IMR-90 (cell line): Measurements from ENCODE around the gene RFTN1. TPM values are rescaled to one million over a fixed set of nuclear protein-coding genes. Genes with fewer than 3 reads are reported as not detected.

Experiments
- ATAC-seq: fragments of 200-7000 bp; cut with Tn5 transposase; 2 replicates; pipeline ENCODE4 v1.9.1; 2020; ENCODE audit warnings: low read depth, mild to moderate bottlenecking, moderate library complexity
- BruUV-seq: library from RNA; stranded (reverse); fragments of 400-500 nt; replicated peaks from 2 replicates; lab custom pipeline; 2021; lab: Mats Ljungman, UMichigan
- CTCF ChIA-PET: fragments of 300-600 bp; formaldehyde crosslinking; extraction: SDS; loops from one replicate; lab custom pipeline; 2021; ENCODE audit warnings: antibody characterized with exemption; lab: Yijun Ruan, JAX
- POLR2A ChIA-PET: fragments of 300-600 bp; sonication (Branson Sonifier 250); formaldehyde crosslinking; loops from one replicate; lab custom pipeline; 2022; ENCODE audit warnings: antibody characterized with exemption; ENCODE audit not compliant: unreplicated experiment; lab: Charles Lee
- DNase-seq: peaks from one replicate; pipeline ENCODE4 v3.0.0; 2013
- H2AFZ ChIP-seq: replicated peaks from 2 replicates; pipeline ENCODE3; 2013; ENCODE audit warnings: low read length, mild to moderate bottlenecking; ENCODE audit not compliant: poor library complexity
- H2AK5ac ChIP-seq: 2 replicates; pipeline ENCODE4 v1.6.1; 2013; ENCODE audit warnings: low read depth, low read length, inconsistent platforms
- H2AK9ac ChIP-seq: replicated peaks from 2 replicates; pipeline ENCODE3; 2013; ENCODE audit warnings: mild to moderate bottlenecking, low read depth, low read length, moderate library complexity; ENCODE audit not compliant: poor library complexity
- H2BK120ac ChIP-seq: 2 replicates; pipeline ENCODE4 v1.6.1; 2013; ENCODE audit warnings: low read depth, low read length, inconsistent platforms
- H2BK15ac ChIP-seq: 3 replicates; pipeline ENCODE4 v1.6.1; 2013; ENCODE audit warnings: low read depth, low read length, inconsistent platforms
- H2BK20ac ChIP-seq: 2 replicates; pipeline ENCODE4 v1.6.1; 2013; ENCODE audit warnings: low read depth, mild to moderate bottlenecking, inconsistent platforms, low read length, moderate library complexity
- H2BK5ac ChIP-seq: 2 replicates; pipeline ENCODE4 v1.6.1; 2013; ENCODE audit warnings: mild to moderate bottlenecking, low read depth, low read length, inconsistent platforms; ENCODE audit not compliant: poor library complexity, severe bottlenecking
- H3K14ac ChIP-seq: replicated peaks from 2 replicates; pipeline ENCODE4 v1.6.1; 2013; ENCODE audit warnings: low read depth, low read length, inconsistent platforms
- H3K18ac ChIP-seq: 2 replicates; pipeline ENCODE4 v1.6.1; 2013; ENCODE audit warnings: low read depth, low read length, control low read depth
- H3K23ac ChIP-seq: 2 replicates; pipeline ENCODE4 v1.6.1; 2013; ENCODE audit warnings: low read depth, low read length, inconsistent platforms
- H3K27ac ChIP-seq: 2 replicates; pipeline ENCODE4 v1.5.1; 2013; ENCODE audit warnings: mild to moderate bottlenecking, control low read depth, low read length; ENCODE audit not compliant: insufficient read depth
- H3K27me3 ChIP-seq: 2 replicates; pipeline ENCODE4 v1.6.1; 2013; ENCODE audit warnings: low read length; ENCODE audit not compliant: control insufficient read depth, insufficient read depth
- H3K36me3 ChIP-seq: 2 replicates; pipeline ENCODE4 v1.6.1; 2013; ENCODE audit warnings: low read length, mixed read lengths; ENCODE audit not compliant: control insufficient read depth, insufficient read depth
- H3K4ac ChIP-seq: 2 replicates; pipeline ENCODE4 v1.6.1; 2013; ENCODE audit warnings: low read depth, low read length, inconsistent platforms
- H3K4me1 ChIP-seq: 2 replicates; pipeline ENCODE4 v1.6.1; 2013; ENCODE audit warnings: low read length, mixed read lengths; ENCODE audit not compliant: control insufficient read depth, insufficient read depth
- H3K4me2 ChIP-seq: 2 replicates; pipeline ENCODE4 v1.6.1; 2013; ENCODE audit warnings: low read depth, mild to moderate bottlenecking, control low read depth, low read length, moderate library complexity
- H3K4me3 ChIP-seq: 2 replicates; pipeline ENCODE4 v1.5.1; 2013; ENCODE audit warnings: low read depth, mild to moderate bottlenecking, control low read depth, low read length, moderate library complexity; ENCODE audit not compliant: insufficient read depth
- H3K56ac ChIP-seq: 2 replicates; pipeline ENCODE4 v1.6.1; 2013; ENCODE audit warnings: low read length, inconsistent platforms; ENCODE audit not compliant: insufficient read depth; ENCODE audit errors: extremely low read depth
- H3K79me1 ChIP-seq, 2 experiments: 2 replicates each; pipeline ENCODE4 v1.6.1; 2013; ENCODE audit warnings: low read length in 2 of 2, inconsistent platforms in 1 of 2, low read depth in 1 of 2
- H3K9ac ChIP-seq: 2 replicates; pipeline ENCODE4 v1.6.1; 2013; ENCODE audit warnings: low read depth, low read length, control low read depth
- H3K9me1 ChIP-seq: 2 replicates; pipeline ENCODE4 v1.6.1; 2013; ENCODE audit warnings: low read length, inconsistent platforms; ENCODE audit not compliant: insufficient read depth
- H3K9me3 ChIP-seq: 2 replicates; pipeline ENCODE4 v1.6.1; 2013; ENCODE audit warnings: low read length; ENCODE audit not compliant: control insufficient read depth, insufficient read depth
- H4K20me1 ChIP-seq: 2 replicates; pipeline ENCODE4 v1.6.1; 2013; ENCODE audit warnings: low read length, inconsistent platforms; ENCODE audit not compliant: insufficient read depth
- H4K5ac ChIP-seq: 2 replicates; pipeline ENCODE4 v1.6.1; 2013; ENCODE audit warnings: mild to moderate bottlenecking, low read depth, low read length, control low read depth
- H4K8ac ChIP-seq, 2 experiments: 2 replicates each; pipeline ENCODE4 v1.6.1; 2013; ENCODE audit warnings: low read depth in 2 of 2, low read length in 2 of 2, control low read depth in 1 of 2, inconsistent platforms in 1 of 2
- H4K91ac ChIP-seq: 2 replicates; pipeline ENCODE4 v1.6.1; 2013; ENCODE audit warnings: low read depth, low read length, inconsistent platforms; ENCODE audit not compliant: insufficient read depth
- BHLHE40 ChIP-seq: fragments of 150-350 bp; IDR thresholded peaks from 2 replicates; pipeline ENCODE4 v1.6.1; 2016; ENCODE audit warnings: mild to moderate bottlenecking, low read depth, low read length
- CEBPB ChIP-seq: IDR thresholded peaks from 2 replicates; pipeline ENCODE4 v1.6.1; 2012; ENCODE audit warnings: low read depth, low read length, improper control_type of control experiment
- CHD1 ChIP-seq: IDR thresholded peaks from 2 replicates; pipeline ENCODE4 v1.6.1; 2012; ENCODE audit warnings: low read depth, low read length, improper control_type of control experiment
- CTCF ChIP-seq: conservative IDR thresholded peaks from 2 replicates; pipeline ENCODE4 v1.5.1; 2012; ENCODE audit warnings: mild to moderate bottlenecking, low read depth, low read length, improper control_type of control experiment
- ELK1 ChIP-seq: fragments of 150-350 bp; IDR thresholded peaks from 2 replicates; pipeline ENCODE4 v1.6.1; 2016; ENCODE audit warnings: low read depth, mild to moderate bottlenecking, low read length, moderate library complexity, borderline replicate concordance
- FOS ChIP-seq: fragments of 150-350 bp; IDR thresholded peaks from 2 replicates; pipeline ENCODE4 v1.6.1; 2016; ENCODE audit warnings: low read depth, low read length
- MAFK ChIP-seq: IDR thresholded peaks from 2 replicates; pipeline ENCODE4 v1.6.1; 2012; ENCODE audit warnings: low read depth, low read length, improper control_type of control experiment
- MAZ ChIP-seq: IDR thresholded peaks from 2 replicates; pipeline ENCODE4 v1.6.1; 2012; ENCODE audit warnings: low read depth, mild to moderate bottlenecking, low read length, improper control_type of control experiment, moderate library complexity, borderline replicate concordance
- MXI1 ChIP-seq: IDR thresholded peaks from 2 replicates; pipeline ENCODE4 v1.6.1; 2012; ENCODE audit warnings: low read depth, mild to moderate bottlenecking, low read length, moderate library complexity, borderline replicate concordance
- NFE2L2 ChIP-seq: fragments of 150-350 bp; IDR thresholded peaks from 2 replicates; pipeline ENCODE4 v1.6.1; 2016; ENCODE audit warnings: low read depth, mild to moderate bottlenecking, low read length
- POLR2A ChIP-seq: IDR thresholded peaks from 2 replicates; pipeline ENCODE4 v1.6.1; 2012; ENCODE audit warnings: mild to moderate bottlenecking, low read depth, low read length
- RAD21 ChIP-seq: IDR thresholded peaks from 2 replicates; pipeline ENCODE4 v1.6.1; 2012; ENCODE audit warnings: low read length, improper control_type of control experiment
- RCOR1 ChIP-seq: IDR thresholded peaks from 2 replicates; pipeline ENCODE4 v1.6.1; 2012; ENCODE audit warnings: mild to moderate bottlenecking, low read length, improper control_type of control experiment; ENCODE audit not compliant: insufficient replicate concordance
- RFX5 ChIP-seq: IDR thresholded peaks from 2 replicates; pipeline ENCODE4 v1.8.0; 2012; ENCODE audit warnings: low read depth, mild to moderate bottlenecking, low read length, moderate library complexity
- SMC3 ChIP-seq: fragments of 150-350 bp; IDR thresholded peaks from 2 replicates; pipeline ENCODE4 v1.6.1; 2016; ENCODE audit warnings: low read depth, mild to moderate bottlenecking, antibody characterized with exemption, low read length, moderate library complexity
- USF2 ChIP-seq: fragments of 150-350 bp; IDR thresholded peaks from 2 replicates; pipeline ENCODE4 v1.6.1; 2017; ENCODE audit warnings: mild to moderate bottlenecking, antibody characterized with exemption, low read length, low read depth
- WGBS, 2 experiments: methylation state at CpG; one replicate each; pipeline versions ENCODE4 v1.1.5 to v1.1.7; 2013; ENCODE audit warnings: missing lambda C conversion rate in 2 of 2; ENCODE audit not compliant: insufficient read length in 1 of 2; ENCODE audit errors: extremely low coverage in 2 of 2; 5-methylcytosine and 5-hydroxymethylcytosine counted together
- dilution Hi-C: fragments of 300-500 bp; cut with HindIII; formaldehyde crosslinking; loops from one replicate; pipeline ENCODE4 v1.14.3; 2018; ENCODE audit warnings: low sequenced_read_pairs; ENCODE audit not compliant: unreplicated experiment
- in situ Hi-C: fragments of 300-500 bp; cut with MboI; formaldehyde crosslinking; loops from 3 replicates; pipeline ENCODE4 v1.14.3; 2019; ENCODE audit warnings: low sequenced_read_pairs, inconsistent platforms, mixed read lengths
- intact Hi-C: fragments of 100-400 bp; cut with micrococcal nuclease; formaldehyde crosslinking; loops from 2 replicates; pipeline ENCODE4 v1.10.0; 2022
- polyA plus RNA-seq, 3 experiments: library from polyadenylated mRNA; depleted of rRNA; stranded (reverse); fragments of >200 nt; gene quantifications; 2 replicates each; pipeline ENCODE4 v1.2.3, GENCODE V29; 2012; ENCODE audit warnings: low replicate concordance in 1 of 3
- total RNA-seq: library from RNA; depleted of rRNA; stranded (reverse); fragments of >200 nt; gene quantifications from 2 replicates; pipeline ENCODE4 v1.2.3, GENCODE V29; 2012

Gene RFTN1
- total and polyA plus RNA-seq, 2 of the 4 experiments (the other 2 are of a cell fraction): 45.0 to 52.0 TPM

- ChIA-PET POLR2A (no interaction called here), CTCF (no interaction called here)
- no peak overlapping the region for H3K18ac ChIP-seq
- peaks cover 27 to 84% of the 10 kb centered on the region in 2 experiments for H3K79me1 ChIP-seq
- no peak overlapping the region for H3K14ac ChIP-seq
- no peak overlapping the region for H2AK5ac ChIP-seq
- no peaks in the 10 kb centered on the region for H3K27me3 ChIP-seq
- H2BK5ac ChIP-seq: no peak overlapping the region
- no peak overlapping the region for H4K5ac ChIP-seq
- WGBS, 2 experiments: no CpG with 5 or more reads among the region's 6 CpGs
- no peak overlapping the region for H3K4me3 ChIP-seq
- peaks cover 33% of the 10 kb centered on the region for H3K9me1 ChIP-seq
- H4K91ac ChIP-seq: no peak overlapping the region
- H3K56ac ChIP-seq: no peak overlapping the region
- TF ChIP-seq CHD1 (no peak), CEBPB (no peak), MXI1 (no peak), ELK1 (no peak), RFX5 (no peak), MAZ (no peak), NFE2L2 (no peak), MAFK (no peak), RAD21 (no peak), SMC3 (no peak), RCOR1 (no peak), POLR2A (no peak), FOS (no peak), USF2 (no peak), BHLHE40 (no peak), CTCF (no peak)
- H2AFZ ChIP-seq: no peak overlapping the region
- H4K8ac ChIP-seq: no peak overlapping the region
- no peak overlapping the region for H2BK120ac ChIP-seq
- dilution Hi-C loops: no loop called here
- H3K9ac ChIP-seq: no peak overlapping the region
- H3K9me3 ChIP-seq: no peaks in the 10 kb centered on the region
- intact Hi-C loops: no loop called here
- H3K36me3 ChIP-seq: peaks cover 9% of the 10 kb centered on the region
- H3K4me1 ChIP-seq: peaks cover 18% of the 10 kb centered on the region
- no peak overlapping the region for H2BK15ac ChIP-seq
- H2BK20ac ChIP-seq: no peak overlapping the region
- H2AK9ac ChIP-seq: no peak overlapping the region
- BruUV-seq: no TSS peak
- peak overlapping the region; percentile 1; the same call in 1 of the 2 replicates for H3K23ac ChIP-seq
- no peak overlapping the region for H3K4me2 ChIP-seq
- H4K20me1 ChIP-seq: peaks cover 77% of the 10 kb centered on the region
- no peak overlapping the region for H3K27ac ChIP-seq
- in situ Hi-C loops: no loop called here
- H3K4ac ChIP-seq: no peak overlapping the region
- ATAC-seq (no peak), DNase-seq (no peak)
Measured at GRCh38 chr3:16508591-16508995, 4.9 kb downstream of the RFTN1 start.
